ENCODE data around the gene TGM3. TPM values are rescaled to one million over a fixed set of nuclear protein-coding genes. Genes with fewer than 3 reads are reported as not detected.

TGM3 gene
- total and polyA plus RNA-seq, 2 experiments from 2014 or later, result 0.08 TPM; not detected in 1

DNA sequence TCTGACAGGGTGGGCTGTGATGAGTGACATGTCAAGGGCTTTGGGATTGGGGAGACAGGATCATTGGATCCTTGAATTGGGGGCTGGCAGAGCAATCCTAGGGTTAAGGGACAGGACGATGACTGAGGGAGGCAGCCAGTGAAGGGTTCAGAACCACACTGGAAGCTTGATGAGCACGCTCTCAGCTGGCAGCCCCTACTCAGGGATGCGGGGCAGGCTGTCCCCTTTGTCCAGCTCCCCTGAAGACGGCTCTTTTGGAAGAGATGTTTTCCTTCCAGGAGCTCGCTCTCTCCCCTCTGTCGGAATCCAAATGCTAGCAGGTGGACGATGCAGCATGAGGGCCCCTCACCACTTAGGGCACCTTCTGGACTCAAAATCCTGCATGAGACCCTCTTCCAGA is 8.4 kb downstream of the TGM3 start:
- Mint-ChIP-seq H3K27me3 (ENCODE audit: insufficient read depth, low read depth, poor library complexity) (peaks cover 9% of the 10 kb centered on the region), H3K4me3 (no peak overlapping the region), H3K4me1 (peaks cover 4% of the 10 kb centered on the region; the same call in 1 of the 3 replicates), H3K36me3 (ENCODE audit: low read depth) (no peaks in the 10 kb centered on the region), H3K27ac (no peak overlapping the region), H3K9me3 (no peaks in the 10 kb centered on the region)
- no peaks in the 10 kb centered on the region for H3K4me1 ChIP-seq (ENCODE audit: insufficient read depth)
- H4K20me1 ChIP-seq (replicated peaks; ENCODE audit: insufficient read depth), result no peaks in the 10 kb centered on the region
- no peak for DNase-seq (ENCODE audit: low spot score)
- H3K27me3 ChIP-seq (ENCODE audit: insufficient read depth), result no peaks in the 10 kb centered on the region
- H3K4me2 ChIP-seq, result no peak overlapping the region
- no peaks in the 10 kb centered on the region for H3K36me3 ChIP-seq (ENCODE audit: insufficient read depth)
- H3K9me2 ChIP-seq (ENCODE audit: insufficient read depth), result no peaks in the 10 kb centered on the region
- H3K27ac ChIP-seq (ENCODE audit: low read depth), result no peak overlapping the region
- ATAC-seq, result no peak
- no peak overlapping the region for H3K4me3 ChIP-seq
- H3K79me2 ChIP-seq (replicated peaks; ENCODE audit: insufficient read depth), result no peaks in the 10 kb centered on the region
- TF ChIP-seq JUNB (IDR thresholded peaks at IDR 0.05; ENCODE audit: unreplicated experiment) (no peak), ZNF114 (CRISPR knock-in tag; IDR thresholded peaks at IDR 0.05) (no peak), EZH2 (IDR thresholded peaks at IDR 0.05; ENCODE audit: low read depth, unreplicated experiment) (no peak), POLR2AphosphoS5 (IDR thresholded peaks at IDR 0.05; ENCODE audit: low read depth) (no peak), NANOG (IDR thresholded peaks at IDR 0.05; ENCODE audit: borderline replicate concordance) (no peak), EZH2phosphoT487 (IDR thresholded peaks at IDR 0.05; ENCODE audit: unreplicated experiment) (no peak)
- TF ChIP-seq, protein P1, sequence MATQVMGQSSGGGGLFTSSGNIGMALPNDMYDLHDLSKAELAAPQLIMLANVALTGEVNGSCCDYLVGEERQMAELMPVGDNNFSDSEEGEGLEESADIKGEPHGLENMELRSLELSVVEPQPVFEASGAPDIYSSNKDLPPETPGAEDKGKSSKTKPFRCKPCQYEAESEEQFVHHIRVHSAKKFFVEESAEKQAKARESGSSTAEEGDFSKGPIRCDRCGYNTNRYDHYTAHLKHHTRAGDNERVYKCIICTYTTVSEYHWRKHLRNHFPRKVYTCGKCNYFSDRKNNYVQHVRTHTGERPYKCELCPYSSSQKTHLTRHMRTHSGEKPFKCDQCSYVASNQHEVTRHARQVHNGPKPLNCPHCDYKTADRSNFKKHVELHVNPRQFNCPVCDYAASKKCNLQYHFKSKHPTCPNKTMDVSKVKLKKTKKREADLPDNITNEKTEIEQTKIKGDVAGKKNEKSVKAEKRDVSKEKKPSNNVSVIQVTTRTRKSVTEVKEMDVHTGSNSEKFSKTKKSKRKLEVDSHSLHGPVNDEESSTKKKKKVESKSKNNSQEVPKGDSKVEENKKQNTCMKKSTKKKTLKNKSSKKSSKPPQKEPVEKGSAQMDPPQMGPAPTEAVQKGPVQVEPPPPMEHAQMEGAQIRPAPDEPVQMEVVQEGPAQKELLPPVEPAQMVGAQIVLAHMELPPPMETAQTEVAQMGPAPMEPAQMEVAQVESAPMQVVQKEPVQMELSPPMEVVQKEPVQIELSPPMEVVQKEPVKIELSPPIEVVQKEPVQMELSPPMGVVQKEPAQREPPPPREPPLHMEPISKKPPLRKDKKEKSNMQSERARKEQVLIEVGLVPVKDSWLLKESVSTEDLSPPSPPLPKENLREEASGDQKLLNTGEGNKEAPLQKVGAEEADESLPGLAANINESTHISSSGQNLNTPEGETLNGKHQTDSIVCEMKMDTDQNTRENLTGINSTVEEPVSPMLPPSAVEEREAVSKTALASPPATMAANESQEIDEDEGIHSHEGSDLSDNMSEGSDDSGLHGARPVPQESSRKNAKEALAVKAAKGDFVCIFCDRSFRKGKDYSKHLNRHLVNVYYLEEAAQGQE (IDR thresholded peaks at IDR 0.05; ENCODE audit: unreplicated experiment), result no peak
- TF ChIP-seq, protein P2, sequence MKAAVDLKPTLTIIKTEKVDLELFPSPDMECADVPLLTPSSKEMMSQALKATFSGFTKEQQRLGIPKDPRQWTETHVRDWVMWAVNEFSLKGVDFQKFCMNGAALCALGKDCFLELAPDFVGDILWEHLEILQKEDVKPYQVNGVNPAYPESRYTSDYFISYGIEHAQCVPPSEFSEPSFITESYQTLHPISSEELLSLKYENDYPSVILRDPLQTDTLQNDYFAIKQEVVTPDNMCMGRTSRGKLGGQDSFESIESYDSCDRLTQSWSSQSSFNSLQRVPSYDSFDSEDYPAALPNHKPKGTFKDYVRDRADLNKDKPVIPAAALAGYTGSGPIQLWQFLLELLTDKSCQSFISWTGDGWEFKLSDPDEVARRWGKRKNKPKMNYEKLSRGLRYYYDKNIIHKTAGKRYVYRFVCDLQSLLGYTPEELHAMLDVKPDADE (IDR thresholded peaks at IDR 0.05), result no peak
- TF ChIP-seq, protein P3, sequence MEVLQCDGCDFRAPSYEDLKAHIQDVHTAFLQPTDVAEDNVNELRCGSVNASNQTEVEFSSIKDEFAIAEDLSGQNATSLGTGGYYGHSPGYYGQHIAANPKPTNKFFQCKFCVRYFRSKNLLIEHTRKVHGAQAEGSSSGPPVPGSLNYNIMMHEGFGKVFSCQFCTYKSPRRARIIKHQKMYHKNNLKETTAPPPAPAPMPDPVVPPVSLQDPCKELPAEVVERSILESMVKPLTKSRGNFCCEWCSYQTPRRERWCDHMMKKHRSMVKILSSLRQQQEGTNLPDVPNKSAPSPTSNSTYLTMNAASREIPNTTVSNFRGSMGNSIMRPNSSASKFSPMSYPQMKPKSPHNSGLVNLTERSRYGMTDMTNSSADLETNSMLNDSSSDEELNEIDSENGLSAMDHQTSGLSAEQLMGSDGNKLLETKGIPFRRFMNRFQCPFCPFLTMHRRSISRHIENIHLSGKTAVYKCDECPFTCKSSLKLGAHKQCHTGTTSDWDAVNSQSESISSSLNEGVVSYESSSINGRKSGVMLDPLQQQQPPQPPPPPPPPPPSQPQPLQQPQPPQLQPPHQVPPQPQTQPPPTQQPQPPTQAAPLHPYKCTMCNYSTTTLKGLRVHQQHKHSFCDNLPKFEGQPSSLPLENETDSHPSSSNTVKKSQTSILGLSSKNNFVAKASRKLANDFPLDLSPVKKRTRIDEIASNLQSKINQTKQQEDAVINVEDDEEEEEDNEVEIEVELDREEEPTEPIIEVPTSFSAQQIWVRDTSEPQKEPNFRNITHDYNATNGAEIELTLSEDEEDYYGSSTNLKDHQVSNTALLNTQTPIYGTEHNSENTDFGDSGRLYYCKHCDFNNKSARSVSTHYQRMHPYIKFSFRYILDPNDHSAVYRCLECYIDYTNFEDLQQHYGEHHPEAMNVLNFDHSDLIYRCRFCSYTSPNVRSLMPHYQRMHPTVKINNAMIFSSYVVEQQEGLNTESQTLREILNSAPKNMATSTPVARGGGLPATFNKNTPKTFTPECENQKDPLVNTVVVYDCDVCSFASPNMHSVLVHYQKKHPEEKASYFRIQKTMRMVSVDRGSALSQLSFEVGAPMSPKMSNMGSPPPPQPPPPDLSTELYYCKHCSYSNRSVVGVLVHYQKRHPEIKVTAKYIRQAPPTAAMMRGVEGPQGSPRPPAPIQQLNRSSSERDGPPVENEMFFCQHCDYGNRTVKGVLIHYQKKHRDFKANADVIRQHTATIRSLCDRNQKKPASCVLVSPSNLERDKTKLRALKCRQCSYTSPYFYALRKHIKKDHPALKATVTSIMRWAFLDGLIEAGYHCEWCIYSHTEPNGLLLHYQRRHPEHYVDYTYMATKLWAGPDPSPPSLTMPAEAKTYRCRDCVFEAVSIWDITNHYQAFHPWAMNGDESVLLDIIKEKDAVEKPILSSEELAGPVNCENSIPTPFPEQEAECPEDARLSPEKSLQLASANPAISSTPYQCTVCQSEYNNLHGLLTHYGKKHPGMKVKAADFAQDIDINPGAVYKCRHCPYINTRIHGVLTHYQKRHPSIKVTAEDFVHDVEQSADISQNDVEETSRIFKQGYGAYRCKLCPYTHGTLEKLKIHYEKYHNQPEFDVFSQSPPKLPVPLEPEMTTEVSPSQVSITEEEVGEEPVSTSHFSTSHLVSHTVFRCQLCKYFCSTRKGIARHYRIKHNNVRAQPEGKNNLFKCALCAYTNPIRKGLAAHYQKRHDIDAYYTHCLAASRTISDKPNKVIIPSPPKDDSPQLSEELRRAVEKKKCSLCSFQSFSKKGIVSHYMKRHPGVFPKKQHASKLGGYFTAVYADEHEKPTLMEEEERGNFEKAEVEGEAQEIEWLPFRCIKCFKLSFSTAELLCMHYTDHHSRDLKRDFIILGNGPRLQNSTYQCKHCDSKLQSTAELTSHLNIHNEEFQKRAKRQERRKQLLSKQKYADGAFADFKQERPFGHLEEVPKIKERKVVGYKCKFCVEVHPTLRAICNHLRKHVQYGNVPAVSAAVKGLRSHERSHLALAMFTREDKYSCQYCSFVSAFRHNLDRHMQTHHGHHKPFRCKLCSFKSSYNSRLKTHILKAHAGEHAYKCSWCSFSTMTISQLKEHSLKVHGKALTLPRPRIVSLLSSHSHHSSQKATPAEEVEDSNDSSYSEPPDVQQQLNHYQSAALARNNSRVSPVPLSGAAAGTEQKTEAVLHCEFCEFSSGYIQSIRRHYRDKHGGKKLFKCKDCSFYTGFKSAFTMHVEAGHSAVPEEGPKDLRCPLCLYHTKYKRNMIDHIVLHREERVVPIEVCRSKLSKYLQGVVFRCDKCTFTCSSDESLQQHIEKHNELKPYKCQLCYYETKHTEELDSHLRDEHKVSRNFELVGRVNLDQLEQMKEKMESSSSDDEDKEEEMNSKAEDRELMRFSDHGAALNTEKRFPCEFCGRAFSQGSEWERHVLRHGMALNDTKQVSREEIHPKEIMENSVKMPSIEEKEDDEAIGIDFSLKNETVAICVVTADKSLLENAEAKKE (CRISPR knock-in tag; IDR thresholded peaks at IDR 0.05), result no peak
- no peak overlapping the region for H2AFZ ChIP-seq
- H3F3A ChIP-seq (replicated peaks; ENCODE audit: low read depth), result no peaks in the 10 kb centered on the region
